HG02610 (cell line): ENCODE results near the gene GABRR3.

Experiments
- ATAC-seq: cut with Tn5 transposase; IDR thresholded peaks from one replicate; pipeline ENCODE4 v1.9.1; 2021; ENCODE audit warnings: mild to moderate bottlenecking, moderate library complexity; ENCODE audit not compliant: unreplicated experiment

GABRR3 gene

GRCh38 chr3:98035208-98035607 lies at the start of gene GABRR3:
Gene GABRR3 (minus strand): TSS chr3:98035315. CDS start chr3:98034987, 328 bp downstream.
- ATAC-seq = no peak

GRCh38 chr3:98073486-98073885 lies 38.4 kb upstream of the GABRR3 start:
- no peak for ATAC-seq

- no peak for ATAC-seq
These were observed 35.7 kb upstream of the GABRR3 start for GRCh38 chr3:98070840-98071239.

- no peak for ATAC-seq
These were observed 33.7 kb upstream of the GABRR3 start for GRCh38 chr3:98068824-98069223.

- no peak for ATAC-seq
These were observed 23.3 kb upstream of the GABRR3 start for GRCh38 chr3:98058244-98058960.

- ATAC-seq = no peak
These were observed 22.5 kb upstream of the GABRR3 start for GRCh38 chr3:98057631-98058030.

- no peak for ATAC-seq
These were observed 20.9 kb upstream of the GABRR3 start for GRCh38 chr3:98056035-98056434.

GRCh38 chr3:98049271-98049670 lies 14.2 kb upstream of the GABRR3 start:
- ATAC-seq = no peak

GRCh38 chr3:98048586-98048985 lies 13.5 kb upstream of the GABRR3 start:
- no peak for ATAC-seq

GRCh38 chr3:98041350-98041749 lies 6.2 kb upstream of the GABRR3 start:
- ATAC-seq = no peak

GRCh38 chr3:98039322-98040024 lies 4.4 kb upstream of the GABRR3 start:
- peak; percentile 95 for ATAC-seq

- ATAC-seq = no peak
These were observed 3.8 kb upstream of the GABRR3 start for GRCh38 chr3:98038876-98039275.

- ATAC-seq = no peak
These were observed 3.2 kb upstream of the GABRR3 start for GRCh38 chr3:98038286-98038685.

- ATAC-seq = no peak
These were observed 629 bp downstream of the GABRR3 start for GRCh38 chr3:98034486-98034885.

GRCh38 chr3:98034036-98034435 lies 1.1 kb downstream of the GABRR3 start:
- no peak for ATAC-seq

GRCh38 chr3:98032904-98033303 lies 2.2 kb downstream of the GABRR3 start:
- no peak for ATAC-seq

- ATAC-seq = no peak
These were observed 2.9 kb downstream of the GABRR3 start for GRCh38 chr3:98032265-98032664.

- ATAC-seq = no peak
These were observed 6.0 kb downstream of the GABRR3 start for GRCh38 chr3:98029083-98029482.

- ATAC-seq = no peak
These were observed 8.0 kb downstream of the GABRR3 start for GRCh38 chr3:98027085-98027446.

- no peak for ATAC-seq
These were observed 8.6 kb downstream of the GABRR3 start for GRCh38 chr3:98026425-98027084.

- no peak for ATAC-seq
These were observed 9.6 kb downstream of the GABRR3 start for GRCh38 chr3:98025392-98025945.
